Neural progenitor cell (in vitro differentiated cells): Measurements from ENCODE around the gene SMG7.

Experiments
- EZH2 ChIP-seq: fragments of 200-600 bp; sonication (generic); IDR thresholded peaks from 2 replicates; pipeline ENCODE4 v1.6.1; 2017; ENCODE audit warnings: antibody characterized with exemption, mild to moderate bottlenecking, moderate library complexity
- EZH2phosphoT487 ChIP-seq: fragments of 200-600 bp; sonication (generic); IDR thresholded peaks from 2 replicates; pipeline ENCODE4 v1.6.1; 2017; ENCODE audit warnings: antibody characterized with exemption
- TF ChIP-seq, protein P1 (sequence below): fragments of 200-600 bp; sonication (generic); IDR thresholded peaks from 2 replicates; pipeline ENCODE4 v1.5.1; 2017; ENCODE audit warnings: antibody characterized with exemption, mild to moderate bottlenecking

DNA sequence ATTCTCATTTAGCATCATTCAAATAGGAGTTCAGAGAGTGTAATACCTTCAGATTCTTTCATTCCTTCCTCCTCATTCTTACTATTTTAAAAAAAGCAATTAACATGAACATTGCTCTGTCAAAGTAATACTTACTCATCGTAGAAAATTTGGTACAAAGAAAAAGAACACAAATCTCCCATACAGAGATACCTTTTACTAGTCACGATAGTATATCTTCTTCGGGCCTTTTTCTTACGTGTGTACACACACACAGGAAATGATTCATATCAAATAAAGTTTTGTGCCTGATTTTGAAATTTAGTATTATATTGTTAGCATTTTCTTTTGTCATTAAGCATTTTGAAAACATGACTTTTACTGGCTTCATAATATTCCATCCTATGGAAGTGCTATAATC lies 65.1 kb downstream of the SMG7 start:
- TF ChIP-seq, protein P1, sequence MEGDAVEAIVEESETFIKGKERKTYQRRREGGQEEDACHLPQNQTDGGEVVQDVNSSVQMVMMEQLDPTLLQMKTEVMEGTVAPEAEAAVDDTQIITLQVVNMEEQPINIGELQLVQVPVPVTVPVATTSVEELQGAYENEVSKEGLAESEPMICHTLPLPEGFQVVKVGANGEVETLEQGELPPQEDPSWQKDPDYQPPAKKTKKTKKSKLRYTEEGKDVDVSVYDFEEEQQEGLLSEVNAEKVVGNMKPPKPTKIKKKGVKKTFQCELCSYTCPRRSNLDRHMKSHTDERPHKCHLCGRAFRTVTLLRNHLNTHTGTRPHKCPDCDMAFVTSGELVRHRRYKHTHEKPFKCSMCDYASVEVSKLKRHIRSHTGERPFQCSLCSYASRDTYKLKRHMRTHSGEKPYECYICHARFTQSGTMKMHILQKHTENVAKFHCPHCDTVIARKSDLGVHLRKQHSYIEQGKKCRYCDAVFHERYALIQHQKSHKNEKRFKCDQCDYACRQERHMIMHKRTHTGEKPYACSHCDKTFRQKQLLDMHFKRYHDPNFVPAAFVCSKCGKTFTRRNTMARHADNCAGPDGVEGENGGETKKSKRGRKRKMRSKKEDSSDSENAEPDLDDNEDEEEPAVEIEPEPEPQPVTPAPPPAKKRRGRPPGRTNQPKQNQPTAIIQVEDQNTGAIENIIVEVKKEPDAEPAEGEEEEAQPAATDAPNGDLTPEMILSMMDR = no peak
- TF ChIP-seq EZH2phosphoT487 = no peak
- no peak for TF ChIP-seq EZH2
